HepG2 (cell line): Measurements from ENCODE around the gene SEPTIN5. TPM values are rescaled to one million over a fixed set of nuclear protein-coding genes. Genes with fewer than 3 reads are reported as not detected.
A peak's percentile ranks its signal among the peaks of the same experiment; 100 is the strongest.

Source experiments
- SMAD3 ChIP-seq: sonication (generic); formaldehyde crosslinking; IDR thresholded peaks from 2 replicates; pipeline ENCODE4 v1.4.0; 2020; ENCODE audit warnings: missing genetic modification reagents
- polyA plus RNA-seq, 8 experiments: library from polyadenylated mRNA; depleted of rRNA in 3 of 8; stranded (reverse) in 7 of 8; unstranded in 1 of 8; fragments of >200 nt; fragmentation: Illumina TruSeq in 4 of 8; extraction: Trizol in 4 of 8; gene quantifications; 2 replicates each; pipeline versions ENCODE4 v1.2.1 to v1.2.3, GENCODE V29; 2011 to 2016; ENCODE audit warnings: low read depth in 4 of 8, missing spikeins in 1 of 8, mixed read lengths in 1 of 8; ENCODE audit not compliant: insufficient read depth in 1 of 8
- total RNA-seq, 5 experiments: library from RNA; depleted of rRNA; stranded (reverse); fragments of >200 nt; fragmentation: Illumina TruSeq; extraction: Trizol; gene quantifications; 2 replicates each; pipeline ENCODE4 v1.2.3, GENCODE V29; 2016; ENCODE audit warnings: low read depth in 1 of 5
- TF ChIP-seq, protein P1 (sequence below), 2 experiments: fragments of 450-650 bp in 1 of 2; sonication (generic) in 1 of 2; formaldehyde crosslinking in 1 of 2; IDR thresholded peaks; 2 replicates each; pipeline versions ENCODE4 v1.6.1 to v1.8.0; 2016 to 2022; ENCODE audit warnings: antibody characterized with exemption in 1 of 2, mild to moderate bottlenecking in 1 of 2, missing genetic modification reagents in 1 of 2
- TF ChIP-seq, protein P2 (sequence below): fragments of 450-650 bp; IDR thresholded peaks from 2 replicates; pipeline ENCODE4 v1.6.1; 2016
- TF ChIP-seq, protein P3 (sequence below): sonication (generic); formaldehyde crosslinking; IDR thresholded peaks from 2 replicates; pipeline ENCODE4 v1.4.0; 2020; ENCODE audit warnings: missing genetic modification reagents
- TF ChIP-seq, protein P4 (sequence below): sonication (generic); formaldehyde crosslinking; IDR thresholded peaks from 2 replicates; pipeline ENCODE4 v1.5.0; 2020; ENCODE audit warnings: missing genetic modification reagents, mild to moderate bottlenecking, borderline replicate concordance

SEPTIN5 gene
- total and polyA plus RNA-seq, 2 of the 13 experiments (the other 11 are each of a cell fraction or from before 2014, with no cell fraction given) = 0.33 TPM; not detected in 1

DNA sequence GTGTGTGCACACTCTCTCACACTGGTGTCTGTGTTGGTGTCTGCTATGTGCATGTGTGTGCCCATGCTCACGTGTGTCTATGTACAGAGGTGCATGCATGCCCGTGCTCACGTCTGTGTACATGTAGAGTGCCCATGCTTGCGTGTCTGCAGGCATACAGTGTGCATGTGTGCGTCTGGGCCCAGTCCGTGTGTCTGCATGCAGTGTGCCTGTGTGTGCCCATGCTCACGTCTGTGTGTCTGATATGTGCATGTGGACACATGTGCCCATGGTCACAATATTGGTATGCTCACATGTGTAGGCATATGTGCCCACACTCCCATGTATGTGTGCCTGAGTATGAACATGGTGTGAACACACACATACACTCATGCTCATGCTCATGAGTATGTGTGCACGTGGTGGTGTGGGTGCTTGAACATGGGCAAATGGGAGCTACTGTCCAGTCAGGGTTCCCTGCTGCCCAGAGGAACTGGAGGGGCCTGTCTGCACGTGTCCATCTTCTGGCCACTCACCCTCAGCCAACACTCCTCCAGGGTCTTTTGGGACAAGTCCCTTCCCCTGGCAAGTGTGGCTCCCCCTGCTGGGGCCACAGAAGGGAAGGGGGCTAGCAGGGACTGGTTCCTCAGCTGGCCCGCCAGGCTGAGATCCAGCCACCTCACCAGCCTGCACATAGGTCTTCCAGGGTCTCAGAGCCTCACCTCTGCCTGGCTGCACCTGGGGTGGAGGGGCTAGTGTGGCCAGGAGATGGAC is 39.0 kb downstream of the SEPTIN5 start (continued):
- TF ChIP-seq, protein P1, sequence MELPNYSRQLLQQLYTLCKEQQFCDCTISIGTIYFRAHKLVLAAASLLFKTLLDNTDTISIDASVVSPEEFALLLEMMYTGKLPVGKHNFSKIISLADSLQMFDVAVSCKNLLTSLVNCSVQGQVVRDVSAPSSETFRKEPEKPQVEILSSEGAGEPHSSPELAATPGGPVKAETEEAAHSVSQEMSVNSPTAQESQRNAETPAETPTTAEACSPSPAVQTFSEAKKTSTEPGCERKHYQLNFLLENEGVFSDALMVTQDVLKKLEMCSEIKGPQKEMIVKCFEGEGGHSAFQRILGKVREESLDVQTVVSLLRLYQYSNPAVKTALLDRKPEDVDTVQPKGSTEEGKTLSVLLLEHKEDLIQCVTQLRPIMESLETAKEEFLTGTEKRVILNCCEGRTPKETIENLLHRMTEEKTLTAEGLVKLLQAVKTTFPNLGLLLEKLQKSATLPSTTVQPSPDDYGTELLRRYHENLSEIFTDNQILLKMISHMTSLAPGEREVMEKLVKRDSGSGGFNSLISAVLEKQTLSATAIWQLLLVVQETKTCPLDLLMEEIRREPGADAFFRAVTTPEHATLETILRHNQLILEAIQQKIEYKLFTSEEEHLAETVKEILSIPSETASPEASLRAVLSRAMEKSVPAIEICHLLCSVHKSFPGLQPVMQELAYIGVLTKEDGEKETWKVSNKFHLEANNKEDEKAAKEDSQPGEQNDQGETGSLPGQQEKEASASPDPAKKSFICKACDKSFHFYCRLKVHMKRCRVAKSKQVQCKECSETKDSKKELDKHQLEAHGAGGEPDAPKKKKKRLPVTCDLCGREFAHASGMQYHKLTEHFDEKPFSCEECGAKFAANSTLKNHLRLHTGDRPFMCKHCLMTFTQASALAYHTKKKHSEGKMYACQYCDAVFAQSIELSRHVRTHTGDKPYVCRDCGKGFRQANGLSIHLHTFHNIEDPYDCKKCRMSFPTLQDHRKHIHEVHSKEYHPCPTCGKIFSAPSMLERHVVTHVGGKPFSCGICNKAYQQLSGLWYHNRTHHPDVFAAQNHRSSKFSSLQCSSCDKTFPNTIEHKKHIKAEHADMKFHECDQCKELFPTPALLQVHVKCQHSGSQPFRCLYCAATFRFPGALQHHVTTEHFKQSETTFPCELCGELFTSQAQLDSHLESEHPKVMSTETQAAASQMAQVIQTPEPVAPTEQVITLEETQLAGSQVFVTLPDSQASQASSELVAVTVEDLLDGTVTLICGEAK (IDR thresholded peaks at IDR 0.05) = no peak
- TF ChIP-seq, protein P1 (CRISPR knock-in tag; IDR thresholded peaks at IDR 0.05) = no peak
- TF ChIP-seq, protein P2, sequence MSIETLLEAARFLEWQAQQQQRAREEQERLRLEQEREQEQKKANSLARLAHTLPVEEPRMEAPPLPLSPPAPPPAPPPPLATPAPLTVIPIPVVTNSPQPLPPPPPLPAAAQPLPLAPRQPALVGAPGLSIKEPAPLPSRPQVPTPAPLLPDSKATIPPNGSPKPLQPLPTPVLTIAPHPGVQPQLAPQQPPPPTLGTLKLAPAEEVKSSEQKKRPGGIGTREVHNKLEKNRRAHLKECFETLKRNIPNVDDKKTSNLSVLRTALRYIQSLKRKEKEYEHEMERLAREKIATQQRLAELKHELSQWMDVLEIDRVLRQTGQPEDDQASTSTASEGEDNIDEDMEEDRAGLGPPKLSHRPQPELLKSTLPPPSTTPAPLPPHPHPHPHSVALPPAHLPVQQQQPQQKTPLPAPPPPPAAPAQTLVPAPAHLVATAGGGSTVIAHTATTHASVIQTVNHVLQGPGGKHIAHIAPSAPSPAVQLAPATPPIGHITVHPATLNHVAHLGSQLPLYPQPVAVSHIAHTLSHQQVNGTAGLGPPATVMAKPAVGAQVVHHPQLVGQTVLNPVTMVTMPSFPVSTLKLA = peak; percentile 81
- no peak for TF ChIP-seq SMAD3 (CRISPR knock-in tag)
- TF ChIP-seq, protein P3, sequence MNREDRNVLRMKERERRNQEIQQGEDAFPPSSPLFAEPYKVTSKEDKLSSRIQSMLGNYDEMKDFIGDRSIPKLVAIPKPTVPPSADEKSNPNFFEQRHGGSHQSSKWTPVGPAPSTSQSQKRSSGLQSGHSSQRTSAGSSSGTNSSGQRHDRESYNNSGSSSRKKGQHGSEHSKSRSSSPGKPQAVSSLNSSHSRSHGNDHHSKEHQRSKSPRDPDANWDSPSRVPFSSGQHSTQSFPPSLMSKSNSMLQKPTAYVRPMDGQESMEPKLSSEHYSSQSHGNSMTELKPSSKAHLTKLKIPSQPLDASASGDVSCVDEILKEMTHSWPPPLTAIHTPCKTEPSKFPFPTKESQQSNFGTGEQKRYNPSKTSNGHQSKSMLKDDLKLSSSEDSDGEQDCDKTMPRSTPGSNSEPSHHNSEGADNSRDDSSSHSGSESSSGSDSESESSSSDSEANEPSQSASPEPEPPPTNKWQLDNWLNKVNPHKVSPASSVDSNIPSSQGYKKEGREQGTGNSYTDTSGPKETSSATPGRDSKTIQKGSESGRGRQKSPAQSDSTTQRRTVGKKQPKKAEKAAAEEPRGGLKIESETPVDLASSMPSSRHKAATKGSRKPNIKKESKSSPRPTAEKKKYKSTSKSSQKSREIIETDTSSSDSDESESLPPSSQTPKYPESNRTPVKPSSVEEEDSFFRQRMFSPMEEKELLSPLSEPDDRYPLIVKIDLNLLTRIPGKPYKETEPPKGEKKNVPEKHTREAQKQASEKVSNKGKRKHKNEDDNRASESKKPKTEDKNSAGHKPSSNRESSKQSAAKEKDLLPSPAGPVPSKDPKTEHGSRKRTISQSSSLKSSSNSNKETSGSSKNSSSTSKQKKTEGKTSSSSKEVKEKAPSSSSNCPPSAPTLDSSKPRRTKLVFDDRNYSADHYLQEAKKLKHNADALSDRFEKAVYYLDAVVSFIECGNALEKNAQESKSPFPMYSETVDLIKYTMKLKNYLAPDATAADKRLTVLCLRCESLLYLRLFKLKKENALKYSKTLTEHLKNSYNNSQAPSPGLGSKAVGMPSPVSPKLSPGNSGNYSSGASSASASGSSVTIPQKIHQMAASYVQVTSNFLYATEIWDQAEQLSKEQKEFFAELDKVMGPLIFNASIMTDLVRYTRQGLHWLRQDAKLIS (CRISPR knock-in tag) = no peak
- TF ChIP-seq, protein P4, sequence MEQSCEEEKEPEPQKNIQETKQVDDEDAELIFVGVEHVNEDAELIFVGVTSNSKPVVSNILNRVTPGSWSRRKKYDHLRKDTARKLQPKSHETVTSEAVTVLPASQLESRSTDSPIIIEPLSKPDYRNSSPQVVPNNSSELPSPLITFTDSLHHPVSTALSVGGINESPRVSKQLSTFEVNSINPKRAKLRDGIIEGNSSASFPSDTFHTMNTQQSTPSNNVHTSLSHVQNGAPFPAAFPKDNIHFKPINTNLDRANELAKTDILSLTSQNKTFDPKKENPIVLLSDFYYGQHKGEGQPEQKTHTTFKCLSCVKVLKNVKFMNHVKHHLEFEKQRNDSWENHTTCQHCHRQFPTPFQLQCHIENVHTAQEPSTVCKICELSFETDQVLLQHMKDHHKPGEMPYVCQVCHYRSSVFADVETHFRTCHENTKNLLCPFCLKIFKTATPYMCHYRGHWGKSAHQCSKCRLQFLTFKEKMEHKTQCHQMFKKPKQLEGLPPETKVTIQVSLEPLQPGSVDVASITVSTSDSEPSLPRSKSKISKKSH (CRISPR knock-in tag) = no peak
